BJ (cell line): ENCODE results near the gene SCPEP1. TPM values are rescaled to one million over a fixed set of nuclear protein-coding genes. Genes with fewer than 3 reads are reported as not detected.

ENCODE experiments used
- CTCF ChIA-PET: fragments of 350-600 bp; formaldehyde crosslinking; extraction: SDS; loops from one replicate; lab custom pipeline; 2021; ENCODE audit warnings: antibody characterized with exemption, inconsistent platforms; lab: Yijun Ruan, JAX
- POLR2A ChIA-PET: fragments of 300-600 bp; sonication (Branson Sonifier 250); formaldehyde crosslinking; extraction: SDS; loops from one replicate; lab custom pipeline; 2021; ENCODE audit warnings: antibody characterized with exemption; lab: Charles Lee
- DNase-seq: peaks from one replicate; pipeline ENCODE4 v3.0.0-alpha.2; 2011; ENCODE audit warnings: low read depth
- H3K27me3 ChIP-seq: 2 replicates; pipeline ENCODE4 v1.6.0; 2011; ENCODE audit warnings: low read length; ENCODE audit not compliant: control insufficient read depth, insufficient read depth
- H3K36me3 ChIP-seq: 2 replicates; pipeline ENCODE4 v1.5.1; 2011; ENCODE audit warnings: low read length; ENCODE audit not compliant: control insufficient read depth, insufficient read depth
- H3K4me3 ChIP-seq: 2 replicates; pipeline ENCODE4 v1.5.1; 2011; ENCODE audit warnings: low read depth, mild to moderate bottlenecking, control low read depth, low read length
- CTCF ChIP-seq: IDR thresholded peaks from 2 replicates; pipeline ENCODE4 v1.5.1; 2011; ENCODE audit warnings: low read depth, mild to moderate bottlenecking, control low read depth, inconsistent platforms, low read length, moderate library complexity; ENCODE audit not compliant: insufficient read depth
- polyA plus RNA-seq: library from polyadenylated mRNA; depleted of rRNA; stranded (reverse); fragments of >200 nt; gene quantifications from 2 replicates; pipeline ENCODE4 v1.2.3, GENCODE V29; 2011; rRNA removed

SCPEP1 gene
- polyA plus RNA-seq, 1 experiment: 31.1 TPM

DNA sequence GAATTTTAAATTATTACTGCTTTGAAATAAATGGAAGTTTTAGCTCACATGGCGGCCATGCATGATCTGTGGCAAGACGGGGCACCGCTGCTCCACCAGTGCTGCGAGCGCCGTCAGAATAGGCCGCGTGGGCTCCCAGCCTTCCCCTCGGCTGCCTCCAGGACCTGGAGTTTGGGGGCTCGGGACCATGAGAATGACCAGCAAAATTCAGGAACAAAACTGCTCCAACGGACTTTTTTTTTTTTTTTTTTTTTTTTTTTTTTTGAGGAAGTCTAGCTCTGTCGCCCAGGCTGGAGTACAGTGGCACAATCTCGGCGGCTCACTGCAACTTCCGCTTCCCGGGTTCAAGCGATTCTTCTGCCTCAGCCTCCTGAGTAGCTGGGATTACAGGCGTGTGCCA lies 68.8 kb downstream of the SCPEP1 start:
- TF ChIP-seq CTCF: no peak
- ChIA-PET POLR2A (no interaction called here), CTCF (no interaction called here)
- Histone ChIP-seq H3K27me3 (peaks cover 17% of the 10 kb centered on the region), H3K4me3 (no peak overlapping the region), H3K36me3 (no peaks in the 10 kb centered on the region)
- no peak for DNase-seq

- POLR2A ChIA-PET: no interaction called here
- CTCF ChIA-PET: interaction anchor here (0.6 to 1.2 kb wide), 4 partner anchors 10 to 376 kb away, joined by 3 read pairs; no protein-coding TSS in a partner anchor
- Histone ChIP-seq H3K4me3 (no peak overlapping the region), H3K36me3 (no peaks in the 10 kb centered on the region), H3K27me3 (peaks cover 17% of the 10 kb centered on the region)
- no peak for DNase-seq
- TF ChIP-seq CTCF: no peak
These were observed 70.2 kb downstream of the SCPEP1 start for GRCh38 chr17:57048096-57048495.

- CTCF ChIA-PET: no interaction called here
- Histone ChIP-seq H3K27me3 (peaks cover 15% of the 10 kb centered on the region), H3K4me3 (no peak overlapping the region), H3K36me3 (no peaks in the 10 kb centered on the region)
- no peak for DNase-seq
- POLR2A ChIA-PET: no interaction called here
- TF ChIP-seq CTCF: no peak
These were observed 72.4 kb downstream of the SCPEP1 start for GRCh38 chr17:57050306-57050705.

GRCh38 chr17:57051886-57052361 lies 74.0 kb downstream of the SCPEP1 start:
- CTCF ChIA-PET: interaction anchor here (1.7 kb wide), 1 partner anchor 42 kb away, joined by 4 read pairs; no protein-coding TSS in a partner anchor
- no peak for TF ChIP-seq CTCF
- Histone ChIP-seq H3K36me3 (no peaks in the 10 kb centered on the region), H3K27me3 (peaks cover 5% of the 10 kb centered on the region; the same call in 1 of the 2 replicates), H3K4me3 (no peak overlapping the region)
- POLR2A ChIA-PET: no interaction called here
- no peak for DNase-seq

Other genes starting within 250 kb of the SCPEP1 start
- gene C17orf67, start 144.2 kb upstream of the SCPEP1 start, polyA plus RNA-seq: 0.49 and 0.50 TPM in 2 replicates
- 1.9 and 2.1 TPM in 2 replicates for gene DGKE, start 144.0 kb upstream of the SCPEP1 start, polyA plus RNA-seq
- 25.6 and 28.4 TPM in 2 replicates for gene TRIM25, start 64.1 kb upstream of the SCPEP1 start, polyA plus RNA-seq
- gene COIL, start 17.1 kb upstream of the SCPEP1 start, polyA plus RNA-seq: 2.8 and 5.1 TPM in 2 replicates
- 8.1 and 15.7 TPM in 2 replicates for gene AKAP1, start 107.1 kb downstream of the SCPEP1 start, polyA plus RNA-seq